H1 (cell line): Measurements from ENCODE around the gene NXNL2. TPM values are rescaled to one million over a fixed set of nuclear protein-coding genes. Genes with fewer than 3 reads are reported as not detected.

ENCODE experiments used
- CBX8 ChIP-seq: fragments of 300-800, 300-1000 bp; sonication (generic); IDR thresholded peaks from 2 replicates; pipeline ENCODE4 v1.7.1; 2016; ENCODE audit warnings: low read depth, low read length, borderline replicate concordance
- MAX ChIP-seq: IDR thresholded peaks from 2 replicates; pipeline ENCODE4 v1.6.1; 2012; ENCODE audit warnings: inconsistent platforms
- POU5F1 ChIP-seq: IDR thresholded peaks from 2 replicates; pipeline ENCODE4 v1.6.1; 2011; ENCODE audit warnings: low read depth, mild to moderate bottlenecking, low read length, moderate library complexity
- SP2 ChIP-seq: IDR thresholded peaks from 2 replicates; pipeline ENCODE4 v1.6.1; 2012; ENCODE audit warnings: mild to moderate bottlenecking, low read length, inconsistent platforms
- SRF ChIP-seq: IDR thresholded peaks from 2 replicates; pipeline ENCODE4 v1.6.1; 2011; ENCODE audit warnings: mild to moderate bottlenecking, low read depth, low read length, moderate library complexity
- TBP ChIP-seq: IDR thresholded peaks from 2 replicates; pipeline ENCODE4 v1.6.1; 2011; ENCODE audit warnings: low read depth, low read length, improper control_type of control experiment
- polyA plus RNA-seq, 7 experiments: library from polyadenylated mRNA; depleted of rRNA in 3 of 7; stranded (reverse) in 5 of 7; unstranded in 2 of 7; fragments of >200 nt in 5 of 7; fragments of 200-250 nt in 2 of 7; gene quantifications; 1 replicate in 5 of 7; 2 replicates in 1 of 7; 4 replicates in 1 of 7; pipeline versions ENCODE4 v1.2.1 to v1.2.3, GENCODE V29; 2011 to 2013; ENCODE audit warnings: missing spikeins in 2 of 7, mixed read lengths in 2 of 7
- total RNA-seq: library from RNA; stranded (reverse); fragmentation: NEBNext Ultra II Directional; extraction: Animal tissue kit (Norgen Biotek cat#: 25700); gene quantifications from 2 replicates; pipeline ENCODE4 v1.2.1, GENCODE V29; 2021

NXNL2 gene
- total and polyA plus RNA-seq, 2 of the 8 experiments (the other 6 are each of a cell fraction or from before 2014, with no cell fraction given) = 1.9 to 2.6 TPM

- TF ChIP-seq CBX8 (no peak), MAX (no peak), TBP (no peak), POU5F1 (no peak), SP2 (no peak), SRF (no peak)
These were observed 7.4 kb upstream of the NXNL2 start (continued) for GRCh38 chr9:88527618-88528017.
